Nucleus accumbens (tissue), 56 donors: ENCODE measurements around the gene RIPOR3.
"Not testable (repeated sequence)": the region's sequence is repeated elsewhere in the genome, so short reads cannot be mapped to it uniquely, and the experiment has no call there.

Experiments
- DNase-seq, 56 donors: peaks; one replicate each; lab custom pipeline; 2025; lab: John Stamatoyannopoulos, UW

RIPOR3 gene

DNA sequence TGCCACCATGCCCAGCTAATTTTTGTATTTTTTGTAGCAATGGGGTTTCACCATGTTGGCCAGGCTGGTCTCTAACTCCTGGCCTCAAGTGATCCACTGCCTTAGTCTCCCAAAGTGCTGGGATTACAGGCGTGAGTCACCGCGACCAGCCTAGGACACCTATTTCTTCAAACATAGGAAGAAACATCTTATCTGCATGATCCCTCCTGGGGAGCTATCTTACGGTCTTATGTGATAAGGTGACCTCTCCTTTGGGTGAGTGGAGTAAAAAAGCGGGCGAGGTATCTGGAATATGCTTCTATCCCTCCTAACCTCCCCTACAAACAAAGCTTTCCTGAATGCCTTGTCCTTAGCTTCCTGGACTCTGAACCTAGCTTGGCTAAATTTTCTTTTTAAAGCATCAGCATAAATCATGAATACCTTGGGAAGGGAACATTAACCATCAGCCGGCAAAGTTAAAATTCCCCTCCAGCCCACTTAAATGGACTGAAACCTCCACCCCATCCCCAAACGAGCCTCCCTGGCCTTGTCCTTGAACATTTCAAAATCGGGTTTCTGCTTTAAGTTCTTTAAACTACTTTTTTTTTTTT is 24.5 kb downstream of the RIPOR3 start:
- DNase-seq = no peak

DNA sequence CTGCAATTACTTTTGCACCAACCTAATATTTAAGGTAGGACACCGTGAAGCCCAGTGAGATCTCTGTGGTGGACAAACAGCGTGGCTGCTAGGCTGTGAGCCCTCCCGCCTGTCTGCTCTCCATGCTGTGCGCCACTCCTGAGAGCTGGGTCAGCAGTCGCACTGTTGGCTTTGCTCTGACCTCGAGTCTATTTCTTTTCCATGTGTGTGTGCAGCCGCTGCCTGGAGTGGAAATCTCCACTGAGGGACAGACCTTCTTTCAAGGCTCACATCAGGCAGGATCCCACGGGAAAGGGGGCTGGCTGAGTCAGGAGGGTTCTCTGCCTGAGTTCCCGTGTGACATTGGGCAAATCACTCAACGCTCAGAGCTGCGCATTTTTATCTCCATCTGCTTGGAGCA is 27.1 kb downstream of the RIPOR3 start:
- DNase-seq = no peak

DNA sequence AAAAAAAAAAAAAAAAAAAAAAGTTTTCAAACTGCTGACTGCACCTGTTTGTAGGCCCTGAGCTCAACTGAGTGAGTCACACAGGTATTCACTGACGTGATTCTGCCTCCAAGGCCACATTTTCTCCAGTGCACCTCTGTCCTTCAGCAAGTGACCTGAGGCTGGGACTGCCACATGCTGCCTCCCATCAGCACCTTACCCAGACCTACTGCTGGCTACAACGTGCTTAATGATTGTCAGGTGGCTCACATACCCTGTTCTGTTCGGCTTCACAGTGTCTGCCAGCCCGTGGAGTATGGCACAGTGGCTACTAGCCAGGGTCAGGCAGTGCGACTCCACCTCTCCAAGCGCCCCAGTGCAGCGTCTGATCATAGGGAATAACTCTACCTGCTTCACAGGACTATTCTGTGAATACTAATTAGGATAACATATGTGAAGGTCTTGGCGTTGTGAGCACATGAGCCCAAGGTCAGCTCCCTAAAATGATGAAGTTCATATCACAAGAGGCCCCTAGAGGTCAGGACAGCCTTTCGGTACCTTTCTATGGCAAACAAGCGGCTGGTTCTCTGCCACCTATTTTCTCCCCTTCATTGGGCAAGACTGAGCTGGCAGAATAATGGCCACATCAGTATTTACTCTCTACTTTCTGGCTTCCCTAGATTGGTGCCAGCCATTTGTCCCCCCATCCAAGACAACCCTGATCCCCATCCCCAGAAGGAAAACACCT is 28.1 kb downstream of the RIPOR3 start:
- DNase-seq = peak in 2 of 56 donors; percentile 4 to 6

DNA sequence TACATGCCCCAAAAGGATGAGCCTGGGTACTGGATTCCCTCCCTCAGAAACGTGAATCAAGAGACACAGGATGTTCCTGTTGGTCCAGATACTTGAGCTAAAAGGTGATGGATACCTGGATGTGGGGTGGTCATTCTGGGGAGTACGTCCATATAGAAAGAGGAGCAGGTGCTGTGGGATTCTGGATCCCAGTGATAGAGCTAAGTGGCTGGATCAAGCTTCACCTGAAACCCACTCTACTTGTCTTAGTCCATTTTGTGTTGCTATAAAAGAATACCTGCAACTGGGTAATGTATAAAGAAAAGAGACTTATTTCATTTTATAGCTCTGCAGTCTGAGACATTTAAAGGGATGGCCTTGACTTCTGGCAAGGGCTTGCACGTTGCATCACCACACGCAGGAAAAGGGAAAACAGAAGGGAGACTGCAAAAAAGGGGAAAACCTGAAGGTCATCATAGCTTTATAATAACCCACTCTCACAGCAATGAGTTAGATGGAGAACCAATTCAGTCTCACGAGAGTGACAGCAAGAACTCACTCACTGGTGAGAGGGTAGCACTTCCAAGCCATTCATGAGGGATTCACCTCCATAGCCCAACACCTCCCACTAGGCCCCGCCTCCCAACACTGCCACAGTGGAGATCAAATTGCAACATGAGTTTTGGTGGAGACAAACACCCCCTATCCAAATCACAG is 31.2 kb downstream of the RIPOR3 start:
- DNase-seq = no peak

DNA sequence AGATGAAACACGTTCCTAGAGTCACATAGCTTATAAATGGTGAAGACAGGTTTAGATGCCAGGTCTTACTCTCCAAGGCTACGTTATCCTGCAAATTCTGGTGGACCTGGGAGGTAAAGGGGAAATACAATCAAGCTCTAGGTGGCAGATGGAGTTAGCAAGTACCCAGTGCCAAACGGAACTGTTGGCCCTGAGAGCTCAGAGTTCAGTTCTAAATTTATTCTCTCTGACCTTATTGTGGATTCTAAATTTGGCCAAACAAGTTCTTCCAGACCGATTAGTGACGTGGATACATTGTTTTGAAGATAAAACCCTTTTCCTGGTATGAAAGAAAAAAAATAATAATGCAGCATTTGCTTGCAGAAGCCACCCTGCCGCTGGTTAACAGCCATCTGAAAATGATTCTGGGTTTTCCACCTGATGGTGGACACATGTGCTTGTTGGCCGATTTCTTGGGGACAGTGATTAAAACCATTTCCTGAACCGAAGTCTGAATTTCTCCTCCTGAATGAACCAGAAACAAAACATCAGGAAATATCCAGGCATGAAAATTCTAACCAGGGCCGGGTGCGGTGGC is 32.5 kb downstream of the RIPOR3 start:
- DNase-seq = no peak

DNA sequence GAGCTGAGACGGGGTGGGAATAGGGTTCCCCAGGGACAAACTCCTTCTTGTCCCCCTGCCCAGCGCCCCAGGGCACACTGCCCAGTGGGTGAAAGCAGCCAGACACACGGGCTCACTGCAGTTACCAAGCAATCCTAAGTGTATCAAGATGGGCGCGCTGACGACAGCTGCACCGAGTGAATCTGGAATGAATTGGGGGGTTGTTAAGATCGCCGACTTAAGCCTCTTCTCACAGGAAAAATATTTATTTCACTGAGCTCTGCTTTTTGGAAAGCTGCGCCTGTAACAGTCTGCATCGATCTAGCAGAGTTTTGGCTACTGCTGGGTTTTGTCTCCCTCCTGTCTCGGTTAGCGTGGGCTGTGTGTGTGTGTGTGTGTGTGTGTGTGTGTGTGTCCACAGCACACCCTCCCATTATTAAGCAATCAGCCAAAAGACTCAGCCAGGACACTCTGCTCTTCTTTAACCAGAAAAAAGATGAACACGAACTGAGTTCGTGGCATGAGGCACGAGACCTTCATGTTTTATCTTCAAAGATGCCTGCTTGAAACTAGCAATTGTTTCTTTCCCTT is 35.9 kb downstream of the RIPOR3 start:
- peak in 30 of 56 donors; percentile 4 to 61 (median 20) for DNase-seq

DNA sequence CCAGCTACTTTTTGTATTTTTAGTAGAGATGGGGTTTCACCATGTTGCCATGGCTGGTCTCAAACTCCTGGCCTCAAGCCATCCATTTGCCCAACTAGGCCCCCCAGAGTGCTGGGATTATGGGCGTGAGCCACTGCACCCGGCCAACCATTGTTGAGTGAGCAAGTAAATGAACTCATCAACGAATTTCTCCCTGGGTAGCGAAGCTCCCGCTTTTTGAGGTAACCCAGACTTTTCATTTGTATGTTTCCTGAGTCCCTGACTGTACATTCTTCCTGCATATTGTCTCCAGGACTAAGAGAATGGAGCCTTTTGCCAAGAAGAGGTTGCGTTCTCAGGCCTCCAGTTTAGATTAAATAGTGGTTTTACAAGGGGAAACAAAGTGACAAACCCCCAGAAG is 36.4 kb downstream of the RIPOR3 start:
- peak in 3 of 56 donors; percentile 15 to 34 (median 21) for DNase-seq

DNA sequence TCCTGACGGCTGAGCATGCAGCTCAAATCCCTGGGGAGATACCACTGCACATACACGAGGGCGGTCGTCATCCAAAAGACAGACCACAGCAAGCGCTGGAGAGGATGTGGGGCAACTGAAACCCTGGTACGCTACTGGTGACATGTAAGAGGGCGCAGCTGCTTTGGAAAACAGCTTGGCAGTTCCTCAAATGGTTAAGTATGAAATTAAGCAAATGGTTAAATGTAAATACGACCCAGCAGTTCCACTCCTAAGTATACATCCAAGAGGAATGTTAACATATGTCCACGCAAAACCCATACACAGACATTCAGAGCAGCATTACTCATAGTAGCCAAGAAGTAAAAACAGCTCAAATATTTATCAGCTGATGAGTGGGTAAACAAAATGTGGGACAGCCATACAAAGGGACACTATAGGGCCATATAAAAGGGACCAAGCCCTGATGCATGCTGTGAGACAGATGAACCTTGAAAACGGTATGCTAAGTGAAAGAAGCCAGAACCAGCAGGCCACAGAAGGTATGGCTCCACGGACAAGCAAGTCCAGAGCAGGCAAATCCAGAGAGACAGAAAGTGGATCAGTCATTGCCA is 38.5 kb downstream of the RIPOR3 start:
- DNase-seq = no peak

DNA sequence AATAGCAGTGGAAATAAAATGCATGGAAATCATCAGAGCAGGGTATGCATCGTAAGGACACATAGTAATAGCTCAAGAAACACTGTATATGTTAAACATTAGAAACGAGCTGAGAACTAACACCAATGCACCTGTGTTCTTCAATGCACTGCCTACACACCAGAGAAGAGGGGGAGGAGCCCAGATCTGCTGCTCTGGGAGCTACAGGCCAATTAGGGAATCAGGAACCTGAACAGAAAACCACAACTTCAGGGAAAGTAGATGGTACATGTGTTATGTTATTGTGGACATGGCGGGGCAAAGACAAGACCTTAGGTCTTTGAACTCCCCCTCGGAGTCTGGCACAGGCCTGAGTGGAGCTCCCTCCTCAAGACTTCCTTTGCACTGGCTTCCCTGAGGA is 39.7 kb downstream of the RIPOR3 start:
- no peak for DNase-seq

DNA sequence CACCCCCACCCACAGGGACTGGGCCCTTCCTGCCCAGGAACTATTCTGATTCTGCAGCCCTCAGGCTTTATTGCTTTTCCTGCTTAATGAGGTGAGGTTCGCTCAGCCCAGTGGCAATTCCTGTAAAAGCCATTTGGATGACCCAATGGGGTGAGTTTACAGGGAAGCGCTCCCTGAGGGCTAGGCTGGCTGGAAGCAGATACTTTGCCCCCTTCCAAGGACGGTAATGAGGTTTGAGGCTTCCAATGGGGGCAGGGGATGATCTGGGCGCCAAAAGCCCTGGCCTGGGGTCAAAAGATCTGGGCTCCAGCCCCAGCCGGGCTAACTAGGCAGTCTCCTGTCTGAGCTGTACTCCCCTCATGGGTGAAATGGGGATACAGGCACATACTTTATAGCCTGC is 41.8 kb downstream of the RIPOR3 start:
- DNase-seq = no peak

DNA sequence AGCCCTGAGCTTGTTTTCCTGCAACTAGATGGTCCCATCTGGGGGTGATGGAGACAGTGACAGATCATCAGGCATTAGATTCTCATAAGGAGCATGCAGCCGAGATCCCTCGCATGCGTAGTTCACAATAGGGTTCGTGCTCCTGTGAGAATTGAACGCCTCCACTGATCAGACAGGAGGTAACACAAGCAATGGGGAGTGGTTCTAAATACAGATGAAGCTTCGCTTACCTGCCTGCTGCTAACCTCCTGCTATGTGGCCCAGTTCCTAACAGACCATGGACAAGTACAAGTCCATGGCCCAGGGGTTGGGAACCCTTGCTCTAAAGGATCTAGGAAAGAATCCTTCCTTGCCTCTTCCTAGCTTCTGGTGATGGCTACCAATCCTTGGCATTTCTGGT is 42.7 kb downstream of the RIPOR3 start:
- DNase-seq = no peak

DNA sequence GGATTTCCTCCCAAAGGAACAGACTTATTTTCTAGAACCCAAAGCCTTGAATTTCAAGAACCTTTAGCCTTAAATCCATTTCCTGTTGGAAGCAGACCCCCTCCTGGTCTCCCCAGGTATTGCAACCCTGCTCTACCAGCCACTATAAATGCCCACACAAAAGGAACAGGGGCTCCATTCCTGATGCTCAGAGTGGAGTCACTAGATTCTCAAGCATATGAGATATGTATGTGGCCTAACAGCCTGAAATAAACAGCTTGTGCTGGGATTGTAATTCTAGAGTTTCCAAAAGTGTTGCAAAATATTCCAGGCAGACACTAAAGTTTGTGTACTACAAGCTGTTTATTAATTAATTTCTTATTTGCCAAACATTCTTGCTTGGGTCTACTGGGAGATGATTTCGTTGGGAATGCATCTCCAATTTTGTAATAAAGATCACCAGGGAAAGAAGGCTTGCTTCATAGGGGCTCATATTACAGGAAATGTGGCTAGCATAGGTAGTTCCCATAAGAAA is 44.8 kb downstream of the RIPOR3 start:
- DNase-seq = no peak

DNA sequence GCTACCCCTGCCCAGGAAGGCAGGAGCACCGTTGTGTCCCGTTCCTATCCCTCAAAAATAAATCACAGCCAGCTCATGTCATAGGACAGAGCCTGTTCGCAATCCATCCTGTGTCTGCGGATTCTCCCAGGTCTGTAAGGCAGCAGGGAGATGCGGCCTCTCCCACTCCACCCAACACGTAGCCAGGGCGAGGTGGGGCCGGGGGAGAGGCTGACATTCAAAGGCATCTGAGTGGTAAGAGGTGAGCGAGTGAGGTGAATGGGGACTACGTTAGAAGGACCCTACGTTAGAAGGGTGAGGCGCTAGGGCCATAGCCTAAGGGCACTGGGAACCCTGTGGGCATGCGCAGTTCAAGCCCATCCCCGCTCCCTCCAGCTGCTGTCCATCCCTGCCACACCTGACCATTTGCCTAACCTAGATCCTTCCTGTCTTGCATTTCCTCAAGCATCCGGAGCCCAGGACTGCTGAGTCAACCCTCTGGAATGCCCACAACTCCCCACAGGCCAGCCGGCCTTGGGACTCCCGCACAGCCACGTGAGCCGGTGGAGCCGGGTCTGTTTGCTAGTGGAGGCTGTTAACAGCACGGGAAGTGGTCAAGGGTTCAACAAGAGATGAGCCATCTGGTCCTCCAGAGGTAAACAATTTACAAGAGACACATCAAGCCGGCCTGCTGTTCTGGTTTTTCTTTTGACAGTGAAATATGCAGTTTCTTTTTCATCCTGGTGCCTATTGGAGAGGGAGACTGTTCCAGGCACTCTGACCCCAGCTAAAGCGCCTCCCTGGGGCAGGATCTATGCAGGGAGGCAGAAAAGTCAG is 45.9 kb downstream of the RIPOR3 start:
- no peak for DNase-seq

DNA sequence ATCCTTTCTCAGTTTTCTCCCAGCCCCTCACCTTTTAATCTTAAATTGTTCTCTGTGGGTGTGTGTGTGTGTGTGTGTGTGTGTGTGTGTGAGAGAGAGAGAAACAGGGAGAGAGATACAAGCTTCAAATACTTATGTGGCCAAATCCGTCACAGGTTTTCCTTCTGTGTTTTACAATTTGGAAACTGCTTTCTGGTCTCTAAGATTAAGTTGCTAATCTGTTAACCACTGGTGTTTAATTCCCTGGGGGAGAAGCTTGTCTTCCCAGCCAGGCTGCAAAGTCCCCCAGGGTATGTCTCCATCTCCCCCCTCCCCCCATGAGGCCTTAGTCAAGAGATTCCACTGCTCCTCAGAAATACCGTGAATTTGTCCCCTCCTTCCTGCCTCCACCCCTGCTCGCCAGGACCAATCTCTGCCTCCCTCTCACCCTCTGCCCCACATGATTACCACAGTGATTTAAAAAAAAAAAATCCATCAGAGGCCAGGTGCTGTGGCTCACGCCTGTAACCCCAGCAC is 49.0 kb downstream of the RIPOR3 start:
- DNase-seq = no peak

DNA sequence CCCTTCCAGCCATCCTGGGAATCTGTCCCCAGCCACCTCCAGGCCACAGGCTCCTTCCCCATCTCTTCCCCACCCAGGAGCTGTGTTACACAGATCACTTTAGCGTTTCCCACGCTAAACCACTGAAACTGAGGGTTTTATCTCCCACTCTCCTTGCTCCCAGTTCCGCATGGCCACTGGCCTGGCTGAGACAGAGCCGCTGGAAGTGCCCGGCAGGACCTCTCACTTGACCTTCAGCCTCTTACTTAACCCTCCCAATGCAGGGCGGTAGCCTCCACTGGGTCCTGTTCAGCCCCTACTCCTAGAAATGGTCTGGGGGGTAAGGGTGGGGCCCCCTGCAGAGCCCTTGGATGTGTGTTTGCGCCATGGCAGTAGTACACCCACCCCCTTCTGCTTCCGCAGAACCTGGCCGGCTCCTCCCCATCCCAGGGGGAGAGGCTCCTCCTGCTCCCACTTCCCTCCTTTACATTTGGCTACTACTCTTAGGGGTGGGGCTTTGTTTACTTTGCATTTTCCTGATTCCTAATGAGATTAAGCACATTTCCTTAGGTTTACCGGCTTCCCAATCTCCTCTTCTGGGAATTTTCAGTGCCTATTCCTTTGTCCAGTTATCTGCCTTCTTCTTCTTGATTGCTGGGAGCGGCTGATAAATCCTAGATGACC is 49.6 kb downstream of the RIPOR3 start:
- DNase-seq = not testable (repeated sequence)

DNA sequence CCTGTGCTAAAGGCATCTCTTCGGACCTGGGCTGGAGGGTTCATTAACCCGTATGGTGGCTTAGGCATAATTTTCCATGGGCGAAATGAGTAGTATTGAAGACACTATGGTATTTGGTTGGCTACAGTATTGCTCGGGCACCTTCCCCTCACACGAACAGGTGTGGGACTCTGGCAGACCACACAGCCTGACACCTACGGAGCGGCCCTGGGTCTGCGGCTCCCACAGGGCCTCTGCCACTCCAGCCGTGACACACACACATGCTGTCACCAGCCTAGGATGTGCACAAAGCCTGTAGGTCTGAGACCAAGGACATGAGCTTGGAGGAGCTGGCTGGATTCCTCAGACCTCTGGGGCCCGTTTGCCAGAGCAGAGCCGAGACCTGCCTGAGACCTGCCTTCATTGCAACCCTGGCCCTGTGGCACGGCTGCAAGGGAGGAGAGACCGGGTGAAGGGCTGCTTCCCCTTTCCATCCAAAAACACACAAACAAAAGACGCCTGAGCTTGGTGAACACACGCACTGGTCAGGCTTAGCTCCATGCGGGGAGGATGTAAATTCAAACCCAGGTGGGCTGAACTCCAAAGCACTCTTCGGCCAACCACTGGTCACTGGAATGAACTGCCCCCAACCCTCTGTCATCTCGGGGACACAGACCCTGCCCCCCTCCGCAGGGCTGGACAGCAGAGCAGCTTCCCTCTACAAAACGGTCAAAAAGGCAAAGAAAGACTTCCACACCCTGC is 51.2 kb downstream of the RIPOR3 start:
- DNase-seq = not testable (repeated sequence)

DNA sequence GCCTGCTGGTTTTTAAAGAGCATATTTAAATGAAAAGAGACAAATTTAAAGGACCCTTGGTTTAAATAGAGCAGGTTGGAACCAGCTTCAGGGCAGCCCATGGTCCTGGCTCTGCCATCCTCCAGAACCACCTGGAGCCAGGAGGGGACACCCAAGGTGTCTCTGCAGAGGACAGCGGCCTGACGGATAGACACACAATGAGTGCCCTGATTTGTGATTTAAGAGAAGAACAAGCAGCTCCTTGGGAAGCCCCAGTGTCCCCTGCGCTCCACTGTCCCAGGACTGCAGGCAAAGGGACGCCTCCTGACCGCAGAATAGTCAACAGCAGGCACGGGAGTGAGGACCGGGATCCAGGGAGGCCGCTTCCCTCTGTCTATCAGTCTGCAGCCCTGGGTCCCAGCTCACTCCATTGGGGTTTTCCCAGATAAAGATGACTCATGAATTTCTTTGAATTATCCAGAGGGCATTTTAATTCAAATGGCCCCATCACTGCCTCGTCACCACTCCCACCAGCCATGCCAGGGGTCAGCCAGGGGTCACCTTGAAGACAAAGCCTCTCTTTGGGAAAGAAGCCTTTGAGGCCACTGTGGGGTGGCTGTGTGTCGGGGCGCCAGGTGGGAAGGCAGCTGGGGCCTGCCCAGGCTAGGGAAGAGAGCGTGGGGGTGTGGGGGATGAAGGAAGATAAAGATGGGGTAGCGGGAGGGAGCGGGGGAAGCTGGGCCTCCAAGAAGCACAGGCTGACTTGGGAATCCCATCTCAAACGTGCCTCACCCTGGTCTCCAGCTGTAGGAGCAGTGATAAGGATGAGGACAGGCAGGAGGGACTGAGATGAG is 53.1 kb downstream of the RIPOR3 start:
- DNase-seq = not testable (repeated sequence)
